ENCODE measurements around the gene MSMO1.

- TF ChIP-seq CTCF (IDR thresholded peaks at IDR 0.05) = no peak
- TF ChIP-seq EZH2 (IDR thresholded peaks at IDR 0.05; ENCODE audit: borderline replicate concordance, insufficient read depth, low read depth, low read length, poor library complexity, severe bottlenecking) = no peak
Observed at GRCh38 chr4:165332502-165332901, 5.0 kb downstream of the MSMO1 start.

Measured in B cell (primary cell).